A549 (cell line): ENCODE results near the gene ZNF410. TPM values are rescaled to one million over a fixed set of nuclear protein-coding genes. Genes with fewer than 3 reads are reported as not detected.
"Not testable (repeated sequence)": the region's sequence is repeated elsewhere in the genome, so short reads cannot be mapped to it uniquely, and the experiment has no call there.

Experiments used
- ATAC-seq, 2 experiments: fragments of 200-7000 bp in 1 of 2; fragments of >200 bp in 1 of 2; cut with Nextera tagmentation in 1 of 2; cut with Tn5 transposase in 1 of 2; 3 replicates each; pipeline versions ENCODE4 v1.8.0 to v1.9.1; 2018 to 2020; ENCODE audit warnings: mild to moderate bottlenecking in 1 of 2, moderate library complexity in 1 of 2
- CTCF ChIA-PET: fragments of 300-600 bp; sonication (Branson Sonifier 250); formaldehyde crosslinking; extraction: SDS; loops from one replicate; lab custom pipeline; 2021; ENCODE audit warnings: antibody characterized with exemption, inconsistent platforms; lab: Yijun Ruan, JAX
- POLR2A ChIA-PET: fragments of 350-600 bp; formaldehyde crosslinking; extraction: SDS; loops from one replicate; lab custom pipeline; 2021; ENCODE audit warnings: antibody characterized with exemption, inconsistent platforms; lab: Yijun Ruan, JAX
- DNase-seq, 2 experiments: peaks; one replicate each; pipeline versions ENCODE4 v3.0.0 to v3.0.0-alpha.2; 2011 to 2016; ENCODE audit warnings: low read depth in 1 of 2, low spot score in 1 of 2
- FAIRE-seq: peaks from 2 replicates; lab custom pipeline; 2011; peaks lifted over from hg19 to GRCh38; lab: Jason Lieb, UNC
- H3K27ac ChIP-seq, 2 experiments: fragments of >200 bp; sonication (Bioruptor Twin); formaldehyde crosslinking; 3 replicates each; pipeline ENCODE4 v1.5.1; 2016 to 2017
- H3K4me1 ChIP-seq: fragments of >200 bp; sonication (Bioruptor Twin); formaldehyde crosslinking; 3 replicates; pipeline ENCODE4 v1.6.1; 2016
- H3K4me2 ChIP-seq: fragments of >200 bp; sonication (Bioruptor Twin); formaldehyde crosslinking; 3 replicates; pipeline ENCODE4 v1.6.1; 2016
- H3K4me3 ChIP-seq: fragments of >200 bp; sonication (Bioruptor Twin); formaldehyde crosslinking; 3 replicates; pipeline ENCODE4 v1.5.1; 2016
- H3K9me3 ChIP-seq: fragments of >200 bp; sonication (Bioruptor Twin); formaldehyde crosslinking; 3 replicates; pipeline ENCODE4 v1.6.1; 2016
- BHLHE40 ChIP-seq: IDR thresholded peaks from 2 replicates; pipeline ENCODE4 v1.6.1; 2012; ENCODE audit warnings: low read depth, low read length, inconsistent platforms
- CBX2 ChIP-seq: fragments of 200-600 bp; sonication (generic); IDR thresholded peaks from 2 replicates; pipeline ENCODE4 v1.6.1; 2016; ENCODE audit warnings: low read depth, mild to moderate bottlenecking, borderline replicate concordance
- CEBPB ChIP-seq, 2 experiments: fragments of >200 bp in 1 of 2; sonication (Bioruptor Twin) in 1 of 2; formaldehyde crosslinking in 1 of 2; IDR thresholded peaks; 2 replicates each; pipeline ENCODE4 v1.6.1; 2012 to 2016
- CHD2 ChIP-seq: fragments of 150-350 bp; IDR thresholded peaks from 2 replicates; pipeline ENCODE4 v1.6.1; 2014; ENCODE audit warnings: low read length; ENCODE audit not compliant: partially characterized antibody
- FOSB ChIP-seq: fragments of 250-450 bp; sonication (Bioruptor Pico); IDR thresholded peaks from 2 replicates; pipeline ENCODE4 v1.5.0; 2020; ENCODE audit warnings: mild to moderate bottlenecking, moderate library complexity
- FOSL2 ChIP-seq, 2 experiments: fragments of 450-650 bp in 1 of 2; fragments of >200 bp in 1 of 2; sonication (Bioruptor Twin) in 1 of 2; formaldehyde crosslinking; IDR thresholded peaks; 2 replicates each; pipeline versions ENCODE4 v1.5.0 to v1.6.1; 2016 to 2020; ENCODE audit warnings: mild to moderate bottlenecking in 1 of 2, moderate library complexity in 1 of 2
- KDM5A ChIP-seq: fragments of 200-600 bp; sonication (generic); IDR thresholded peaks from 2 replicates; pipeline ENCODE4 v1.6.1; 2016; ENCODE audit warnings: antibody characterized with exemption, mild to moderate bottlenecking
- NR3C1 ChIP-seq: fragments of >200 bp; sonication (Bioruptor Twin); formaldehyde crosslinking; IDR thresholded peaks from 3 replicates; pipeline ENCODE4 v1.6.1; 2017
- PHF8 ChIP-seq: fragments of 200-600 bp; sonication (generic); IDR thresholded peaks from 2 replicates; pipeline ENCODE4 v1.6.1; 2016; ENCODE audit warnings: low read depth, mild to moderate bottlenecking, antibody characterized with exemption, moderate library complexity, borderline replicate concordance
- POLR2A ChIP-seq: IDR thresholded peaks from 2 replicates; pipeline ENCODE4 v1.6.1; 2012; ENCODE audit warnings: mild to moderate bottlenecking, low read length
- RNF2 ChIP-seq: fragments of 200-600 bp; sonication (generic); IDR thresholded peaks from 2 replicates; pipeline ENCODE4 v1.6.1; 2016; ENCODE audit warnings: low read depth, mild to moderate bottlenecking, antibody characterized with exemption, moderate library complexity, borderline replicate concordance
- SMC3 ChIP-seq: fragments of >200 bp; sonication (Bioruptor Twin); formaldehyde crosslinking; IDR thresholded peaks from 3 replicates; pipeline ENCODE4 v1.6.1; 2018; ENCODE audit warnings: inconsistent platforms
- ZC3H11A ChIP-seq: fragments of 450-650 bp; IDR thresholded peaks from 2 replicates; pipeline ENCODE4 v1.6.1; 2014; ENCODE audit warnings: antibody characterized with exemption, mild to moderate bottlenecking
- ZFP36 ChIP-seq: fragments of 450-650 bp; IDR thresholded peaks from 2 replicates; pipeline ENCODE4 v1.6.1; 2014; ENCODE audit warnings: borderline replicate concordance; ENCODE audit not compliant: partially characterized antibody
- ZNF302 ChIP-seq: fragments of 250-450 bp; sonication (Bioruptor Pico); IDR thresholded peaks from 2 replicates; pipeline ENCODE4 v1.9.0; 2021; ENCODE audit warnings: inconsistent platforms, mild to moderate bottlenecking, moderate library complexity
- WGBS: methylation state at CpG from one replicate; pipeline ENCODE4 v1.1.6; 2017; ENCODE audit errors: missing lambda C conversion rate; 5-methylcytosine and 5-hydroxymethylcytosine counted together
- polyA plus RNA-seq, 4 experiments: library from polyadenylated mRNA; depleted of rRNA in 3 of 4; stranded (reverse); fragments of >200 nt; fragmentation: RNase III in 1 of 4; extraction: RNeasy Plus Mini Kit Qiagen cat#74134 plus additional on column Dnase treatment in 1 of 4; gene quantifications; 2 replicates in 3 of 4; 3 replicates in 1 of 4; pipeline ENCODE4 v1.2.3, GENCODE V29; 2011 to 2017
- TF ChIP-seq, protein P1 (sequence below): fragments of >200 bp; sonication (Bioruptor Twin); formaldehyde crosslinking; IDR thresholded peaks from 2 replicates; pipeline ENCODE4 v1.6.1; 2016
- TF ChIP-seq, protein P2 (sequence below): fragments of 250-450 bp; sonication (Bioruptor Pico); IDR thresholded peaks from 2 replicates; pipeline ENCODE4 v1.5.0; 2020; ENCODE audit warnings: low read depth, mild to moderate bottlenecking, moderate library complexity
- TF ChIP-seq, protein P3 (sequence below): fragments of 250-450 bp; sonication (Bioruptor Pico); IDR thresholded peaks from 2 replicates; pipeline ENCODE4 v1.5.0; 2021; ENCODE audit warnings: mild to moderate bottlenecking, moderate library complexity, borderline replicate concordance
- TF ChIP-seq, protein P4 (sequence below): fragments of 450-650 bp; IDR thresholded peaks from 2 replicates; pipeline ENCODE4 v1.6.1; 2014; ENCODE audit warnings: antibody characterized with exemption
- TF ChIP-seq, protein P5 (sequence below): IDR thresholded peaks from 2 replicates; pipeline ENCODE4 v1.6.1; 2012
- TF ChIP-seq, protein P6 (sequence below): fragments of >200 bp; sonication (Bioruptor Twin); formaldehyde crosslinking; IDR thresholded peaks from 3 replicates; pipeline ENCODE4 v1.5.1; 2016

Gene ZNF410
- polyA plus RNA-seq, 2 of the 4 experiments (the other 2 are of a cell fraction) = 35.8 to 70.8 TPM

DNA sequence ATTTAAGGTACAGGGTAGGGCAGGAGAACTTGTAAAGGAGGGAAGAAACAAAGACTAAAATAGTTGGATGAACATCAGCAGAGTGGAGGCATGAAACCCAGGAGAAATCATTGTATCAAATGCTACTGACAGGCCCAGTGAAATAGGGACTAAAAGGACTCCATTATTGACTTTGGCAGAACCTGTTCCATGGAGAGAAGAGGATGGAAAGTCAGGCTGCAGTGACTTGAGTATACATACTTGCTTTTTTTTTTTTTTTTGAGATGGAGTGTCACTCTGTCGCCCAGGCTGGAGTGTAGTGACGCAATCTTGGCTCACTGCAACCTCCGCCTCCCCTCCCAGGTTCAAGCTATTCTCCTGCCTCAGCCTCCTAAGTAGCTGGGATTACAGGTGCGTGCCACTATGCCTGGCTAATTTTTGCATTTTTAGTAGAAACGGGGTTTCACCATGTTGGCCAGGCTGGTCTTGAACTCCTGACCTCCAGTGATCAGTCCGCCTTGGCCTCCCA, 7.6 kb downstream of the ZNF410 start:
- H3K4me3 ChIP-seq, H3K9me3 ChIP-seq, ATAC-seq, DNase-seq, H3K4me1 ChIP-seq, FAIRE-seq, POLR2A ChIA-PET, H3K27ac ChIP-seq, CTCF ChIA-PET, H3K4me2 ChIP-seq: not testable (repeated sequence)
- TF ChIP-seq CEBPB (IDR thresholded peaks at IDR 0.05) = 0 out of 4 replicates have a peak, but pooled peaks of 1 of the 2 experiments have one; percentile 11
- WGBS = 95% methylated on average over 6 of the region's 6 CpGs

DNA sequence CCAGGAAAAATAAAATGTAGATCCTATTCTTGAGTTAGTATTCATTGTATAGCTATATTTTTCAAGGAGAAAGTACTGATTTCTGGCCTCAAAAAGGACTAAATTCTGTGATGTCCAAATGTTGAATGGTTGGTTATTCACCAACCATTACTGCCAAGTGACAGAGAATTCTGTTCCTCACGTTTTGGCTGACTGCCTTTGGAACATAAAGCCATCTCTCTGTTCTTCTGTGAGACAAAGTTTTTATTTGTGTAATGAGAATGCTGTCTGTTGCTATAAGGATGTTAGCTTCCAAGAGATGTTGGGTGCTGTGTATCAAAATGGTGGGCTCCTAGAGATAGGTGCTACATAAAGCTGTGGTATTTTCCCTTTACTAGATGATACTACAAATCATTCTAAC, 9.3 kb downstream of the ZNF410 start:
- no peak for FAIRE-seq
- POLR2A ChIA-PET = no interaction called here
- WGBS = 58% methylated on average over 1 of the region's 1 CpG

DNA sequence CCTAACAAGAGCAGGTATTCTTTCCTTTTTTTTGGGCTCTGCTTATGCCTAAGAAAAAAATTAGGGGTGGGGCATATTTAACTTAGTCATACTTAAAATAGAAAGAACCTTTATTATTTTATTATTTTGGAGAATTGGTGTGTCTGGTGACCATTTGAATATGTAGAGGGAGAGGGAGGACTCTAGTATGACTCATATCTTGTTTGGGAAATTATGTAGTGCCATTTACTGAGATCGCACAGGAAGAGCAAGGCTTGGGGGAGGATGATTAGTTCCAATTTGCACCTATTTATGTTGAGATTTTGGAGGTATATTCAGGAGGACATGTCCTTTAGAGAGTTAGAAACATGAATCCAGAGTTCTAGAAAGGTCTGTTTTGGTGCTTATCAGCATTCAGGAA, 9.9 kb downstream of the ZNF410 start:
- POLR2A ChIA-PET = interaction anchor here (1.0 kb wide), 1 partner anchor 10 kb away, joined by 3 read pairs; no protein-coding TSS in a partner anchor
- H3K4me3 ChIP-seq = no peak overlapping the region
- no peak overlapping the region for H3K27ac ChIP-seq
- H3K4me1 ChIP-seq = no peaks in the 10 kb centered on the region
- H3K9me3 ChIP-seq = no peaks in the 10 kb centered on the region
- FAIRE-seq (no peak), ATAC-seq (no peak), DNase-seq (no peak)
- TF ChIP-seq RNF2 (no peak), FOSL2 (IDR thresholded peaks at IDR 0.05) (no peak), FOSL2 (CRISPR knock-in tag; IDR thresholded peaks at IDR 0.05) (peak; percentile 21; the same call in 1 of the 2 replicates)
- TF ChIP-seq, protein P1, sequence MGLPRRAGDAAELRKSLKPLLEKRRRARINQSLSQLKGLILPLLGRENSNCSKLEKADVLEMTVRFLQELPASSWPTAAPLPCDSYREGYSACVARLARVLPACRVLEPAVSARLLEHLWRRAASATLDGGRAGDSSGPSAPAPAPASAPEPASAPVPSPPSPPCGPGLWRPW = no peak
- no peak overlapping the region for H3K4me2 ChIP-seq
- WGBS = 94% methylated on average over 1 of the region's 1 CpG
- CTCF ChIA-PET = interaction anchor here (0.6 kb wide), 1 partner anchor 130 kb away, joined by 3 read pairs; no protein-coding TSS in a partner anchor

More for the DNA sequence above, 9.3 kb downstream of the ZNF410 start:
- H3K27ac ChIP-seq = no peak overlapping the region
- TF ChIP-seq, protein P2, sequence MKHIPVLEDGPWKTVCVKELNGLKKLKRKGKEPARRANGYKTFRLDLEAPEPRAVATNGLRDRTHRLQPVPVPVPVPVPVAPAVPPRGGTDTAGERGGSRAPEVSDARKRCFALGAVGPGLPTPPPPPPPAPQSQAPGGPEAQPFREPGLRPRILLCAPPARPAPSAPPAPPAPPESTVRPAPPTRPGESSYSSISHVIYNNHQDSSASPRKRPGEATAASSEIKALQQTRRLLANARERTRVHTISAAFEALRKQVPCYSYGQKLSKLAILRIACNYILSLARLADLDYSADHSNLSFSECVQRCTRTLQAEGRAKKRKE (CRISPR knock-in tag) = no peak
- TF ChIP-seq PHF8 = no peak
- TF ChIP-seq SMC3 = no peak
- TF ChIP-seq KDM5A = no peak
- no peak for TF ChIP-seq ZNF302 (CRISPR knock-in tag)
- TF ChIP-seq BHLHE40 = no peak
- TF ChIP-seq, protein P1 = no peak
- TF ChIP-seq, protein P3, sequence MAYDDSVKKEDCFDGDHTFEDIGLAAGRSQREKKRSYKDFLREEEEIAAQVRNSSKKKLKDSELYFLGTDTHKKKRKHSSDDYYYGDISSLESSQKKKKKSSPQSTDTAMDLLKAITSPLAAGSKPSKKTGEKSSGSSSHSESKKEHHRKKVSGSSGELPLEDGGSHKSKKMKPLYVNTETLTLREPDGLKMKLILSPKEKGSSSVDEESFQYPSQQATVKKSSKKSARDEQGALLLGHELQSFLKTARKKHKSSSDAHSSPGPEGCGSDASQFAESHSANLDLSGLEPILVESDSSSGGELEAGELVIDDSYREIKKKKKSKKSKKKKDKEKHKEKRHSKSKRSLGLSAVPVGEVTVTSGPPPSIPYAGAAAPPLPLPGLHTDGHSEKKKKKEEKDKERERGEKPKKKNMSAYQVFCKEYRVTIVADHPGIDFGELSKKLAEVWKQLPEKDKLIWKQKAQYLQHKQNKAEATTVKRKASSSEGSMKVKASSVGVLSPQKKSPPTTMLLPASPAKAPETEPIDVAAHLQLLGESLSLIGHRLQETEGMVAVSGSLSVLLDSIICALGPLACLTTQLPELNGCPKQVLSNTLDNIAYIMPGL = no peak
- TF ChIP-seq CBX2 = no peak
- TF ChIP-seq ZFP36 = no peak
- no peaks in the 10 kb centered on the region for H3K9me3 ChIP-seq
- ATAC-seq (no peak), DNase-seq (no peak)
- H3K4me1 ChIP-seq = no peaks in the 10 kb centered on the region
- CTCF ChIA-PET = interaction anchor here (0.6 to 1.0 kb wide), 2 partner anchors 39 to 166 kb away, joined by 3 read pairs; no protein-coding TSS in a partner anchor
- H3K4me2 ChIP-seq = no peak overlapping the region
- H3K4me3 ChIP-seq = no peak overlapping the region

DNA sequence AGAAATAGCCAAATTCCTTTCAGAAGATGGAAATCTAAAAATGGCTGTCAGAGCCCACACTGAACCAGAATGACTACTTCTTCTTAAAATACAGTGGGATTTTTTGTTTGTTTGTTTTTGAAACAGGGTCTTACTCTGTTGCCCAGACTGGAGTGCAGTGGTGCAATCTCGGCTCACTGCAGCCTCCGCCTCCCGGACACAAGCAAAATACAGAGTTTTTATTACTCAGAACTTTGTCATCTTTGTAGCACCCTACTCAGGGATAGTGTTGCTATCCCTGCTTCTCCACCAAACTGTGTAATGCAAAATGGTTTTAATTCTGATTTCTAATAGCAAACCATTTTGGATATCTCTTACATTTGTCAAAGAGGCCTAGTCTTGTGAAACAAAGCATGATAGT, 16.4 kb downstream of the ZNF410 start:
- ChIA-PET CTCF (no interaction called here), POLR2A (interaction anchor here (1.4 kb wide), 1 partner anchor 16 kb away, joined by 5 read pairs; the partner anchor contains the start of gene ZNF410)
- FAIRE-seq (no peak), DNase-seq (no peak), ATAC-seq (no peak)
- no peak overlapping the region for H3K4me2 ChIP-seq
- H3K4me1 ChIP-seq = no peaks in the 10 kb centered on the region
- H3K4me3 ChIP-seq = no peak overlapping the region
- 95% methylated on average over 3 of the region's 3 CpGs for WGBS
- no peaks in the 10 kb centered on the region for H3K9me3 ChIP-seq
- H3K27ac ChIP-seq = no peak overlapping the region
- TF ChIP-seq FOSB (no peak), ZC3H11A (no peak), RNF2 (no peak), SMC3 (no peak), POLR2A (no peak), NR3C1 (no peak), CHD2 (no peak)
- TF ChIP-seq, protein P1 = no peak
- TF ChIP-seq, protein P4, sequence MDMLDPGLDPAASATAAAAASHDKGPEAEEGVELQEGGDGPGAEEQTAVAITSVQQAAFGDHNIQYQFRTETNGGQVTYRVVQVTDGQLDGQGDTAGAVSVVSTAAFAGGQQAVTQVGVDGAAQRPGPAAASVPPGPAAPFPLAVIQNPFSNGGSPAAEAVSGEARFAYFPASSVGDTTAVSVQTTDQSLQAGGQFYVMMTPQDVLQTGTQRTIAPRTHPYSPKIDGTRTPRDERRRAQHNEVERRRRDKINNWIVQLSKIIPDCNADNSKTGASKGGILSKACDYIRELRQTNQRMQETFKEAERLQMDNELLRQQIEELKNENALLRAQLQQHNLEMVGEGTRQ = no peak
- TF ChIP-seq, protein P5, sequence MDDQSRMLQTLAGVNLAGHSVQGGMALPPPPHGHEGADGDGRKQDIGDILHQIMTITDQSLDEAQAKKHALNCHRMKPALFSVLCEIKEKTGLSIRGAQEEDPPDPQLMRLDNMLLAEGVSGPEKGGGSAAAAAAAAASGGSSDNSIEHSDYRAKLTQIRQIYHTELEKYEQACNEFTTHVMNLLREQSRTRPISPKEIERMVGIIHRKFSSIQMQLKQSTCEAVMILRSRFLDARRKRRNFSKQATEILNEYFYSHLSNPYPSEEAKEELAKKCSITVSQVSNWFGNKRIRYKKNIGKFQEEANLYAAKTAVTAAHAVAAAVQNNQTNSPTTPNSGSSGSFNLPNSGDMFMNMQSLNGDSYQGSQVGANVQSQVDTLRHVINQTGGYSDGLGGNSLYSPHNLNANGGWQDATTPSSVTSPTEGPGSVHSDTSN = no peak
- TF ChIP-seq, protein P6, sequence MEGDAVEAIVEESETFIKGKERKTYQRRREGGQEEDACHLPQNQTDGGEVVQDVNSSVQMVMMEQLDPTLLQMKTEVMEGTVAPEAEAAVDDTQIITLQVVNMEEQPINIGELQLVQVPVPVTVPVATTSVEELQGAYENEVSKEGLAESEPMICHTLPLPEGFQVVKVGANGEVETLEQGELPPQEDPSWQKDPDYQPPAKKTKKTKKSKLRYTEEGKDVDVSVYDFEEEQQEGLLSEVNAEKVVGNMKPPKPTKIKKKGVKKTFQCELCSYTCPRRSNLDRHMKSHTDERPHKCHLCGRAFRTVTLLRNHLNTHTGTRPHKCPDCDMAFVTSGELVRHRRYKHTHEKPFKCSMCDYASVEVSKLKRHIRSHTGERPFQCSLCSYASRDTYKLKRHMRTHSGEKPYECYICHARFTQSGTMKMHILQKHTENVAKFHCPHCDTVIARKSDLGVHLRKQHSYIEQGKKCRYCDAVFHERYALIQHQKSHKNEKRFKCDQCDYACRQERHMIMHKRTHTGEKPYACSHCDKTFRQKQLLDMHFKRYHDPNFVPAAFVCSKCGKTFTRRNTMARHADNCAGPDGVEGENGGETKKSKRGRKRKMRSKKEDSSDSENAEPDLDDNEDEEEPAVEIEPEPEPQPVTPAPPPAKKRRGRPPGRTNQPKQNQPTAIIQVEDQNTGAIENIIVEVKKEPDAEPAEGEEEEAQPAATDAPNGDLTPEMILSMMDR = no peak
